ENCODE data around the gene SLC8B1. TPM values are rescaled to one million over a fixed set of nuclear protein-coding genes. Genes with fewer than 3 reads are reported as not detected.

The SLC8B1 gene
- polyA plus RNA-seq, 1 donor from 2014 or later, result 1.1 TPM

- no peak overlapping the region for H2AFZ ChIP-seq (ENCODE audit: low read depth, low read length)
- no peak overlapping the region for H3K9ac ChIP-seq (ENCODE audit: low read length)
- H3K9me3 ChIP-seq (ENCODE audit: low read length), result no peaks in the 10 kb centered on the region
- H4K20me1 ChIP-seq (ENCODE audit: insufficient read depth), result no peaks in the 10 kb centered on the region
- TF ChIP-seq POLR2AphosphoS5 (IDR thresholded peaks at IDR 0.05), result no peak
- no peak for TF ChIP-seq RAD21 (conservative IDR thresholded peaks at IDR 0.05)
- TF ChIP-seq EZH2 (IDR thresholded peaks at IDR 0.05; ENCODE audit: borderline replicate concordance, insufficient read depth, low read length, poor library complexity, severe bottlenecking), result no peak
- no peak for TF ChIP-seq TAF1 (IDR thresholded peaks at IDR 0.05; ENCODE audit: low read depth)
- no peak for TF ChIP-seq EP300 (conservative IDR thresholded peaks at IDR 0.05; ENCODE audit: poor library complexity, severe bottlenecking)
- TF ChIP-seq MXI1 (conservative IDR thresholded peaks at IDR 0.05; ENCODE audit: poor library complexity, severe bottlenecking), result no peak
- TF ChIP-seq SMC3 (conservative IDR thresholded peaks at IDR 0.05; ENCODE audit: poor library complexity), result no peak
- no peak for TF ChIP-seq REST (IDR thresholded peaks at IDR 0.05; ENCODE audit: borderline replicate concordance)
- TF ChIP-seq CTCF (IDR thresholded peaks at IDR 0.05; ENCODE audit: poor library complexity, severe bottlenecking), result no peak
- H3K27ac ChIP-seq (ENCODE audit: low read length), result no peak overlapping the region
- H3K27me3 ChIP-seq (ENCODE audit: insufficient read depth, low read depth, low read length), result no peaks in the 10 kb centered on the region
- H3K79me2 ChIP-seq (replicated peaks; ENCODE audit: insufficient read depth, low read length), result no peaks in the 10 kb centered on the region
- H3F3A ChIP-seq (ENCODE audit: insufficient read depth, low read length, poor library complexity, severe bottlenecking), result no peaks in the 10 kb centered on the region
- no peaks in the 10 kb centered on the region for H3K36me3 ChIP-seq (ENCODE audit: insufficient read depth, low read length)
- no peak overlapping the region for H3K4me2 ChIP-seq (ENCODE audit: low read length)
- no peaks in the 10 kb centered on the region for H3K9me2 ChIP-seq (ENCODE audit: insufficient read depth, low read length)
- H3K4me3 ChIP-seq (ENCODE audit: low read length), result no peak overlapping the region
Observed at GRCh38 chr12:113318046-113318656, 16.8 kb downstream of the SLC8B1 start.

- Histone ChIP-seq H4K20me1 (ENCODE audit: insufficient read depth) (no peaks in the 10 kb centered on the region), H3K36me3 (ENCODE audit: insufficient read depth, low read length) (no peaks in the 10 kb centered on the region), H3K9me2 (ENCODE audit: insufficient read depth, low read length) (no peaks in the 10 kb centered on the region), H3F3A (ENCODE audit: insufficient read depth, low read length, poor library complexity, severe bottlenecking) (no peaks in the 10 kb centered on the region), H3K4me3 (ENCODE audit: low read length) (no peak overlapping the region), H3K4me2 (ENCODE audit: low read length) (no peak overlapping the region), H2AFZ (ENCODE audit: low read depth, low read length) (no peak overlapping the region), H3K27me3 (ENCODE audit: insufficient read depth, low read depth, low read length) (no peaks in the 10 kb centered on the region), H3K27ac (ENCODE audit: low read length) (no peak overlapping the region), H3K79me2 (replicated peaks; ENCODE audit: insufficient read depth, low read length) (no peaks in the 10 kb centered on the region), H3K9me3 (ENCODE audit: low read length) (no peaks in the 10 kb centered on the region), H3K9ac (ENCODE audit: low read length) (no peak overlapping the region)
- TF ChIP-seq SMC3 (conservative IDR thresholded peaks at IDR 0.05; ENCODE audit: poor library complexity) (no peak), EP300 (conservative IDR thresholded peaks at IDR 0.05; ENCODE audit: poor library complexity, severe bottlenecking) (no peak), CTCF (IDR thresholded peaks at IDR 0.05; ENCODE audit: poor library complexity, severe bottlenecking) (no peak), REST (IDR thresholded peaks at IDR 0.05; ENCODE audit: borderline replicate concordance) (no peak), POLR2AphosphoS5 (IDR thresholded peaks at IDR 0.05) (no peak), EZH2 (IDR thresholded peaks at IDR 0.05; ENCODE audit: borderline replicate concordance, insufficient read depth, low read length, poor library complexity, severe bottlenecking) (no peak), TAF1 (IDR thresholded peaks at IDR 0.05; ENCODE audit: low read depth) (no peak), RAD21 (conservative IDR thresholded peaks at IDR 0.05) (no peak), MXI1 (conservative IDR thresholded peaks at IDR 0.05; ENCODE audit: poor library complexity, severe bottlenecking) (no peak)
Observed at GRCh38 chr12:113317122-113317521, 17.8 kb downstream of the SLC8B1 start.

Measured in neural cell (in vitro differentiated cells).